Sigmoid colon (tissue), 4 donors: Measurements from ENCODE around the gene PDE7B.

Source experiments
- CTCF ChIP-seq, 4 experiments: fragments of 450-650 bp in 3 of 4; fragments of 200-600 bp in 1 of 4; IDR thresholded peaks; one replicate each; pipeline ENCODE4 v1.5.1; 2016 to 2019; ENCODE audit warnings: antibody characterized with exemption in 4 of 4, mild to moderate bottlenecking in 3 of 4, moderate library complexity in 2 of 4
- POLR2AphosphoS5 ChIP-seq, 4 donors: sonication (generic); formaldehyde crosslinking; IDR thresholded peaks; one replicate each; pipeline ENCODE4 v1.6.1; 2017; ENCODE audit warnings: antibody characterized with exemption in 4 of 4

DNA sequence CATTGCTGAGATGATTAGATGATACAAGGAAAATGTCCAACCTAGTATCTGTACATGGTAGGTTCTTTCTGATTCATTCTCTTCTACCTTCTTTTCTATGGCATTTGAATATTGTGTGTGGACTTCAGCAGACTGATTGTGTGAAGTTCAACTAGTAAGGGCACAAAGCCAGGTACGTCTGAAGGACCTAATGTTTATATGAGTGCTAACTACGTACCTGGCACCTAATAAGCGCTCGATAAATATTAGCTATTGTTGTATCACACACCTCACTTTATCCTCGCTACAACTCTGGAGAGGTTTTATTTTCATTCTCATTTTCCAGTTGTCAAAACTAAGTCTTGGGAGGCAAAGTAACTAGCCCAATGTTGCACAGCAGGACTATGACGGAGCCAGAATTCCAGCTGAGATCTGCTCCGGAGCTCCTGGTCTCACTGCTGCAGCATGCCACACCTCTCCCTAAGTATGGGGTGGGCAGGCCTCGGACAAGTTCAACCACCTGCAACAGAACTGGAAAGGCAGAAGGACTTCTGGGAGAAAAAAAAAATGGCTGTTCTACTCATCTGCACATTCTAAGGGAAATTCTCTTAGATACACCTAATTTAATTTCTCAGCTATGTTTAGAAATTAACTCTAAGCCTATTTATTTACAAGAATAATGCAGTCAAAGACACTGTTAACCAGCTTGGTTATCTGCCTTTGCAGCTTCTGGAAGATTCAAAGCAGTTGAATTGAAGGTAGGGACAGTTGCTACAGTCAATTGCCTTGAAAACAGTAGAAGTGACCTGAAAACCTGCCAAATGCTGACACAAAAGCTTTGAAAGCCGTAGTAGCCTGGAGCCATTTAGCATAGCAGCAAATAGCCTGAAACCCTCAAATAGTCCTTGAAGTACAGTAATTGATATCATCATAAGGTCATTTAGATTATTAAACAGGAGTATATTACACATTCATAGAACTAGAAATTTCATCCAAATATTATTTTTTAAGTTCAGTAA lies 165.0 kb downstream of the PDE7B start:
- no peak for TF ChIP-seq CTCF (IDR thresholded peaks at IDR 0.05)
- no peak for TF ChIP-seq POLR2AphosphoS5 (IDR thresholded peaks at IDR 0.05)
